B cell (primary cell): ENCODE results near the gene DPM1. TPM values are rescaled to one million over a fixed set of nuclear protein-coding genes. Genes with fewer than 3 reads are reported as not detected.

ENCODE experiments used
- ATAC-seq: fragments of 200-7000 bp; cut with Tn5 transposase; one replicate; pipeline ENCODE4 v1.10.0; 2021; ENCODE audit warnings: low read depth, mild to moderate bottlenecking, moderate number of reproducible peaks, moderate library complexity
- CTCF ChIA-PET: fragments of 350-600 bp; sonication (Branson Sonifier 250); formaldehyde crosslinking; loops from one replicate; lab custom pipeline; 2021; ENCODE audit warnings: antibody characterized with exemption, inconsistent platforms; lab: Charles Lee
- POLR2A ChIA-PET: fragments of 350-600 bp; sonication (Branson Sonifier 250); formaldehyde crosslinking; loops from one replicate; lab custom pipeline; 2021; ENCODE audit warnings: antibody characterized with exemption; lab: Charles Lee
- DNase-seq: peaks from one replicate; pipeline ENCODE4 v3.0.0; 2013
- H2AFZ ChIP-seq: 2 replicates; pipeline ENCODE4 v1.6.1; 2012; ENCODE audit warnings: mild to moderate bottlenecking, low read depth, low read length; ENCODE audit not compliant: insufficient read depth, poor library complexity, severe bottlenecking
- H3K27ac ChIP-seq, 2 donors: 1 replicate in 1 of 2; 2 replicates in 1 of 2; pipeline ENCODE4 v1.5.1; 2012 to 2013; ENCODE audit warnings: low read length in 2 of 2, mild to moderate bottlenecking in 2 of 2, moderate library complexity in 1 of 2
- H3K27me3 ChIP-seq, 4 experiments: fragments of 200-600 bp in 1 of 4; sonication (generic) in 1 of 4; replicated peaks in 1 of 4; 1 replicate in 2 of 4; 2 replicates in 2 of 4; pipeline versions ENCODE4 v1.6.1 to v1.7.0; 2013 to 2016; ENCODE audit warnings: low read length in 3 of 4, mild to moderate bottlenecking in 2 of 4, mixed read lengths in 1 of 4, moderate library complexity in 1 of 4; ENCODE audit not compliant: insufficient read depth in 4 of 4, control insufficient read depth in 3 of 4; ENCODE audit errors: control extremely low read depth in 1 of 4
- H3K36me3 ChIP-seq, 2 experiments: replicated peaks in 1 of 2; 1 replicate in 1 of 2; 2 replicates in 1 of 2; pipeline versions ENCODE4 v1.6.1 to v1.7.1; 2013; ENCODE audit warnings: low read length in 1 of 2; ENCODE audit not compliant: insufficient read depth in 2 of 2, control insufficient read depth in 1 of 2; ENCODE audit errors: control extremely low read depth in 1 of 2, extremely low read depth in 1 of 2
- H3K4me1 ChIP-seq, 2 donors: fragments of 200-600 bp in 1 of 2; sonication (generic) in 1 of 2; 1 replicate in 1 of 2; 2 replicates in 1 of 2; pipeline versions ENCODE4 v1.5.1 to v1.6.1; 2013 to 2017; ENCODE audit warnings: low read length in 2 of 2; ENCODE audit not compliant: control insufficient read depth in 2 of 2, insufficient read depth in 2 of 2
- H3K4me2 ChIP-seq: replicated peaks from 2 replicates; pipeline ENCODE3; 2012; ENCODE audit warnings: mild to moderate bottlenecking, low read depth, low read length; ENCODE audit not compliant: poor library complexity, severe bottlenecking
- H3K4me3 ChIP-seq, 5 experiments: fragments of 200-600 bp in 1 of 5; sonication (generic) in 1 of 5; 1 replicate in 3 of 5; 2 replicates in 2 of 5; pipeline versions ENCODE4 v1.5.1 to v1.7.0; 2011 to 2016; ENCODE audit warnings: low read length in 4 of 5, mild to moderate bottlenecking in 4 of 5, low read depth in 2 of 5, control low read depth in 1 of 5, moderate library complexity in 1 of 5; ENCODE audit not compliant: insufficient read depth in 1 of 5; ENCODE audit errors: control extremely low read depth in 1 of 5, extremely low read depth in 1 of 5
- H3K79me2 ChIP-seq: fragments of 200-600 bp; sonication (generic); one replicate; pipeline ENCODE4 v1.6.0; 2016; ENCODE audit warnings: low read length; ENCODE audit not compliant: control insufficient read depth, insufficient read depth
- H3K9ac ChIP-seq: fragments of 200-600 bp; sonication (generic); 2 replicates; pipeline ENCODE4 v1.6.1; 2017; ENCODE audit warnings: mild to moderate bottlenecking, low read length, moderate library complexity
- H3K9me3 ChIP-seq, 3 donors: one replicate each; pipeline versions ENCODE4 v1.6.1 to v1.7.1; 2013; ENCODE audit warnings: low read length in 2 of 3; ENCODE audit not compliant: control insufficient read depth in 2 of 3, insufficient read depth in 1 of 3; ENCODE audit errors: control extremely low read depth in 1 of 3
- H4K20me1 ChIP-seq: 2 replicates; pipeline ENCODE4 v1.6.0; 2012; ENCODE audit warnings: mild to moderate bottlenecking, low read length; ENCODE audit not compliant: insufficient read depth, control insufficient read depth, poor library complexity, severe bottlenecking
- H3K27ac Mint-ChIP-seq: one replicate; pipeline ENCODE4 v1.8.0; 2021; ENCODE audit warnings: mixed read lengths
- H3K27me3 Mint-ChIP-seq: one replicate; pipeline ENCODE4 v1.8.0; 2021; ENCODE audit warnings: mixed read lengths
- H3K4me1 Mint-ChIP-seq: one replicate; pipeline ENCODE4 v1.8.0; 2021; ENCODE audit warnings: mixed read lengths
- H3K4me3 Mint-ChIP-seq: one replicate; pipeline ENCODE4 v1.8.0; 2021; ENCODE audit warnings: mixed read lengths
- H3K9me3 Mint-ChIP-seq: one replicate; pipeline ENCODE4 v1.8.0; 2022; ENCODE audit warnings: mixed read lengths; ENCODE audit not compliant: insufficient read depth
- CTCF ChIP-seq: fragments of 200-600 bp; IDR thresholded peaks from one replicate; pipeline ENCODE4 v1.8.0; 2022; ENCODE audit warnings: antibody characterized with exemption, mild to moderate bottlenecking
- EZH2 ChIP-seq: IDR thresholded peaks from 2 replicates; pipeline ENCODE4 v1.6.1; 2012; ENCODE audit warnings: borderline replicate concordance, low read depth, mild to moderate bottlenecking, moderate library complexity, low read length; ENCODE audit not compliant: insufficient read depth, poor library complexity, severe bottlenecking
- WGBS: methylation state at CpG from one replicate; pipeline ENCODE4 v1.1.5; 2013; ENCODE audit warnings: missing lambda C conversion rate; ENCODE audit not compliant: insufficient coverage; 5-methylcytosine and 5-hydroxymethylcytosine counted together
- intact Hi-C: fragments of 100-400 bp; cut with micrococcal nuclease; formaldehyde crosslinking; loops from one replicate; pipeline ENCODE4 v1.10.0; 2022
- polyA plus RNA-seq: library from polyadenylated mRNA; depleted of rRNA; stranded (reverse); fragments of >200 nt; gene quantifications from 2 replicates; pipeline ENCODE4 v1.2.3, GENCODE V29; 2012
- total RNA-seq, 2 donors: library from RNA; stranded (reverse); fragments of 120-200 nt in 1 of 2; gene quantifications; 1 replicate in 1 of 2; 2 replicates in 1 of 2; pipeline versions ENCODE4 v1.2.3 to v1.2.4, GENCODE V29; 2013 to 2022

The DPM1 gene
- total and polyA plus RNA-seq, 2 donors (not counting 1 experiment from before 2014, with no cell fraction given), result 13.4 to 35.2 TPM

- peaks cover 0 to 50% of the 10 kb centered on the region in 2 experiments for H3K36me3 ChIP-seq
- peaks cover 46% of the 10 kb centered on the region for H4K20me1 ChIP-seq
- H3K4me3 ChIP-seq, result no peak overlapping the region
- ChIA-PET CTCF (interaction anchor here (1.2 to 1.5 kb wide), 2 partner anchors 109 to 113 kb away, joined by 3 to 4 read pairs; partner anchors contain the start of gene BCAS4), POLR2A (no interaction called here)
- H3K27me3 ChIP-seq, result no peaks in the 10 kb centered on the region
- H3K9me3 ChIP-seq, result no peaks in the 10 kb centered on the region
- TF ChIP-seq EZH2 (no peak), CTCF (no peak)
- H3K79me2 ChIP-seq, result peaks cover 77% of the 10 kb centered on the region
- peaks cover 49% of the 10 kb centered on the region for H3K4me1 Mint-ChIP-seq
- H3K9me3 Mint-ChIP-seq, result no peaks in the 10 kb centered on the region
- H3K9ac ChIP-seq, result no peak overlapping the region
- no peak overlapping the region for H3K27ac Mint-ChIP-seq
- no peak for DNase-seq
- H3K27me3 Mint-ChIP-seq, result no peaks in the 10 kb centered on the region
- no peak overlapping the region for H2AFZ ChIP-seq
- no peak overlapping the region for H3K4me2 ChIP-seq
- intact Hi-C loops, result no loop called here
- WGBS, result 64% methylated on average over 3 of the region's 8 CpGs
- H3K4me1 ChIP-seq, result peaks cover 6 to 7% of the 10 kb centered on the region in 2 donors
- no peak overlapping the region for H3K4me3 Mint-ChIP-seq
- no peak for ATAC-seq
- peak overlapping the region in 1 of 2 donors; percentile 40 for H3K27ac ChIP-seq
Observed at GRCh38 chr20:50903353-50904051, 54.8 kb downstream of the DPM1 start.

- no peak for DNase-seq
- Histone ChIP-seq H3K79me2 (peaks cover 68% of the 10 kb centered on the region), H3K27ac (no peak overlapping the region), H3K4me3 (no peak overlapping the region), H3K36me3 (peaks cover 0 to 63% of the 10 kb centered on the region in 2 experiments), H3K9ac (no peak overlapping the region), H3K4me1 (peaks cover 6 to 7% of the 10 kb centered on the region in 2 donors), H3K27me3 (no peaks in the 10 kb centered on the region), H3K9me3 (no peaks in the 10 kb centered on the region), H4K20me1 (peaks cover 41% of the 10 kb centered on the region), H3K4me2 (no peak overlapping the region), H2AFZ (no peak overlapping the region)
- TF ChIP-seq EZH2, result no peak
- TF ChIP-seq CTCF, result no peak
- H3K27me3 Mint-ChIP-seq, result no peaks in the 10 kb centered on the region
- intact Hi-C loops, result no loop called here
- no peak for ATAC-seq
- peaks cover 41% of the 10 kb centered on the region for H3K4me1 Mint-ChIP-seq
- no peak overlapping the region for H3K4me3 Mint-ChIP-seq
- POLR2A ChIA-PET, result interaction anchor here (0.6 to 1.3 kb wide), 2 partner anchors 15 to 36 kb away, joined by 4 to 7 read pairs; no protein-coding TSS in a partner anchor
- WGBS, result no CpG with 5 or more reads among the region's 1 CpG
- CTCF ChIA-PET, result interaction anchor here (1.0 to 1.9 kb wide), 3 partner anchors 22 to 111 kb away, joined by 3 to 8 read pairs (median 6); partner anchors contain the start of gene BCAS4
- H3K9me3 Mint-ChIP-seq, result no peaks in the 10 kb centered on the region
- no peak overlapping the region for H3K27ac Mint-ChIP-seq
Observed at GRCh38 chr20:50901301-50901700, 57.0 kb downstream of the DPM1 start.
